KOPT-K1 (cell line): Measurements from ENCODE around the gene PLA2G12B.
"Not testable (repeated sequence)": the region's sequence is repeated elsewhere in the genome, so short reads cannot be mapped to it uniquely, and the experiment has no call there.

Experiments used
- H3K27ac ChIP-seq: fragments of 200-600 bp; sonication (generic); 2 replicates; pipeline ENCODE4 v1.5.1; 2016; ENCODE audit warnings: antibody characterized with exemption, mild to moderate bottlenecking, low read depth, low read length; ENCODE audit not compliant: poor library complexity, severe bottlenecking
- H3K36me3 ChIP-seq: fragments of 200-600 bp; sonication (generic); 2 replicates; pipeline ENCODE4 v1.5.1; 2017; ENCODE audit warnings: antibody characterized with exemption, mild to moderate bottlenecking, low read length, moderate library complexity; ENCODE audit not compliant: insufficient read depth
- H3K9me3 ChIP-seq: fragments of 200-600 bp; sonication (generic); 2 replicates; pipeline ENCODE4 v1.5.1; 2017; ENCODE audit warnings: antibody characterized with exemption, low read length, mild to moderate bottlenecking; ENCODE audit not compliant: insufficient read depth, poor library complexity, severe bottlenecking

PLA2G12B gene

GRCh38 chr10:72917803-72918332 is 36.7 kb downstream of the PLA2G12B start:
- not testable (repeated sequence) for H3K36me3 ChIP-seq, H3K27ac ChIP-seq
- peaks cover 22% of the 10 kb centered on the region for H3K9me3 ChIP-seq

GRCh38 chr10:72917201-72917600 is 37.4 kb downstream of the PLA2G12B start:
- not testable (repeated sequence) for H3K36me3 ChIP-seq, H3K27ac ChIP-seq
- H3K9me3 ChIP-seq, result peaks cover 18% of the 10 kb centered on the region

DNA sequence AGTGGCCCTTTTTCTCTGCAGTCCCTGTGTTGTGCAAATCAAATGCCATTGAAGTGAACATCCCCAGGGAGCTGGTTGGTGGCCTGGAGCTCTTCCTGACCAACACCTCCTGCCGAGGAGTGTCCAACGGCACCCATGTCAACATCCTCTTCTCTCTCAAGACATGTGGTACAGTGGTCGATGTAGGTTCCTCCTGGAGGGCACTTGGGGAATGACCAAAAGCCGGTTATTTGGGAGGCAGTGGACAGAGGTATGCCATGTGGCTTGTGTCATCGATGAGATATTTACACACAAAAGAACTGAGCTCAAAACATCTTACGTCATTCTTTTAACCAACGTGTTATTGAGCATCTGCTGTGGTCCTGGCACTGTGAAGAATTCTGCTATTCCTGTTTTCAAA is 41.3 kb downstream of the PLA2G12B start:
- H3K27ac ChIP-seq, result no peak overlapping the region
- H3K9me3 ChIP-seq, result no peaks in the 10 kb centered on the region
- H3K36me3 ChIP-seq, result no peaks in the 10 kb centered on the region

DNA sequence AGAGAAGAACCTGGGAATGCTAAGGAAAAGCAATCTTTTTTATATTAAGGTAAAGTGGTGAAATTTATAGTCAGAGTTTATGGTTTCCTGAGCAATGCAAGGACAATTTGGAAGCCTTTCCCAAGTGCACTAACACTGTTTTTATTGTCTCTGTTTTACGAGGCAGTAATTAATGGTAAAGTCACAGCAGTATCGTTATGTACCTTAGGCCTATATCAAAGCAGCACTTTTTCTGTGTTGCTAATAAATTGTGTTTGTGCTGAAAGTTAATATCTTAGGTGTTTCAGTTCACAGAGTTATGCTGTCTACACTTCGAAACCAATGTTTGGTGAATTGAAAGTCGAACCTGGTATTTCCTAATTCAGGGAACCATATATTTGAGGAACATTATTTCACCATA is 41.9 kb downstream of the PLA2G12B start:
- Histone ChIP-seq H3K27ac (no peak overlapping the region), H3K36me3 (no peaks in the 10 kb centered on the region), H3K9me3 (no peaks in the 10 kb centered on the region)

- Histone ChIP-seq H3K36me3 (no peaks in the 10 kb centered on the region), H3K27ac (no peak overlapping the region), H3K9me3 (no peaks in the 10 kb centered on the region)
Observed at GRCh38 chr10:72911758-72912157, 42.8 kb downstream of the PLA2G12B start.

DNA sequence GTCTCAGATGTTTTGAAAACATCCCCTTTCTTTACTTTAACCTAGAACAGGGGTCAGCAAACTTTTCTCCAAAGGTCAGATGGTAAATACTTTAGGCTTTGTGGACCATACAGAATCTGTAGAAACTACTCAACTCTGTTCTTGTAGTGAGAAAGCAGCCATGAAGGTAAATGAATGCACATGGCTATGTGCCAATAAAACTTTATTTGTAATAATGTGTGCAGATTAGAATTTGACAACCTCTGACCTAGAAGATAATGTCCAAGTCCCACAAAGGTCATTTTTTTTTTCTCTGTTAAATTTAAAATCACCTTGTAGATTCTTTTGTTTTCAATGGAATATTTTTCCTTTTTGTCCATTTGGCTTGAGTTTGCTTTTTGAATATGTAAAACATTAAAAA is 43.9 kb downstream of the PLA2G12B start:
- Histone ChIP-seq H3K36me3 (no peaks in the 10 kb centered on the region), H3K27ac (no peak overlapping the region), H3K9me3 (no peaks in the 10 kb centered on the region)

DNA sequence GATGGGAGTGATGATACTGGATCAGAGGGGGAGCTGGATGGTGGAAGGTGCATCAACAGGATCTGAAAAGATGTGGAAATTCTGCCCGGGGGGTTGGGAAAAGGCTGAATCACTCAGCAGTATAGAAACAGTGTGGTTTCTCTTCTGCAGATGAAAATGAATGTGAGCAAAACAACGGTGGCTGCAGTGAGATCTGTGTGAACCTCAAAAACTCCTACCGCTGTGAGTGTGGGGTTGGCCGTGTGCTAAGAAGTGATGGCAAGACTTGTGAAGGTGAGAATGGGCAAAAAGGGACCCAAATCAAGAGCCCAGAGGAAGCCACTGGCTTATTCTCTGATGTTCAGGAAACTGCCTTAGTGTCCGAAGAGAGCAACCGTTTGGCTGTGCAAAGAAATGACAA is 48.2 kb downstream of the PLA2G12B start:
- Histone ChIP-seq H3K9me3 (no peaks in the 10 kb centered on the region), H3K27ac (no peak overlapping the region), H3K36me3 (no peaks in the 10 kb centered on the region)

- Histone ChIP-seq H3K36me3 (no peaks in the 10 kb centered on the region), H3K27ac (no peak overlapping the region), H3K9me3 (no peaks in the 10 kb centered on the region)
Observed at GRCh38 chr10:72904806-72905205, 49.8 kb downstream of the PLA2G12B start.

DNA sequence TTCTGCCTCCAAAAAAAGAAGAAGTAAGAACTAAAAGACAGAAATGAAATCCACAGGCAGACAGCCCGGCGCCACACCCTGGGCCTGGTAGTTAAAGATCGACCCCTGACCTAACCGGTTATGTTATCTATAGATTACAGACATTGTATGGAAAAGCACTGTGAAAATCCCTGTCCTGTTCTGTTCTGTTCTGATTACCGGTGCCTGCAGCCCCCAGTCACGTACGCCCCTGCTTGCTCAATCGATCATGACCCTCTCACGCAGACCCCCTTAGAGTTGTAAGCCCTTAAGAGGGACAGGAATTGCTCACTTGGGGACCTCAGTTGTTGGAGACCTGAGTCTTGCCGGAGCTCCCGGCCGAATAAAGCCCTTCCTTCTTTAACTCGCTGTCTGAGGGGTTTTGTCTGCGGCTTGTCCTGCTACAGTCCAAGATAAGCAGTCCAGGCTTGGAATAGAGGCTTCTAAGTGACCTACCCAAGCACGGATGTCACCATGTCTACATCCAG is 50.6 kb downstream of the PLA2G12B start:
- H3K9me3 ChIP-seq, H3K27ac ChIP-seq, H3K36me3 ChIP-seq: not testable (repeated sequence)

DNA sequence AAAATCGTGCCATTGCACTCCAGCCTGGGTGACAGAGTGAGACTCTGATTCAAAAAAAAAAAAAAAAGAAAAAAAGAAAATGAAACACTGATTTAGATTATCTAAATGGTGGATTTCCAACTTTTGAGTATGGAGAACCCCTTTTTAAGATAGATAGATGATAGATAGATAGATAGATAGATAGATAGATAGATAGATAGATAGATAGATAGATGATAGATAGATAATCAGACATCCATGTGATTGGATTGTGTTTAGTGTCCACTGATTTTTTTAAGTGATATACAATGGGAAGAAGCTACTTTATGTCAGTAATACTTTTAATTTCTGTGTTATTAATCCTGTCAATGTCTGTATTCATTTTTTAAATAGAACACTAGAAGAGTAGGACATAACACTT is 55.1 kb downstream of the PLA2G12B start:
- Histone ChIP-seq H3K36me3 (no peaks in the 10 kb centered on the region), H3K27ac (no peak overlapping the region), H3K9me3 (no peaks in the 10 kb centered on the region)

- no peaks in the 10 kb centered on the region for H3K36me3 ChIP-seq
Observed at GRCh38 chr10:72898616-72899015, 56.0 kb downstream of the PLA2G12B start.

GRCh38 chr10:72895236-72895850 is 59.3 kb downstream of the PLA2G12B start:
- Histone ChIP-seq H3K9me3 (no peaks in the 10 kb centered on the region), H3K36me3 (no peaks in the 10 kb centered on the region), H3K27ac (no peak overlapping the region)

More at GRCh38 chr10:72898616-72899015, 56.0 kb downstream of the PLA2G12B start:
- no peaks in the 10 kb centered on the region for H3K9me3 ChIP-seq
- H3K27ac ChIP-seq, result no peak overlapping the region

- no peak within 1 kb of the TSS for H3K27ac ChIP-seq
- no peaks in the 10 kb centered on the region for H3K36me3 ChIP-seq
- H3K9me3 ChIP-seq, result no peaks in the 10 kb centered on the region
Observed at GRCh38 chr10:72893136-72893798, 61.3 kb downstream of the PLA2G12B start, which contains the start of gene OIT3. TSS of gene OIT3 (plus strand) at chr10:72893739. CDS start at chr10:72893799, 60 bp downstream.

DNA sequence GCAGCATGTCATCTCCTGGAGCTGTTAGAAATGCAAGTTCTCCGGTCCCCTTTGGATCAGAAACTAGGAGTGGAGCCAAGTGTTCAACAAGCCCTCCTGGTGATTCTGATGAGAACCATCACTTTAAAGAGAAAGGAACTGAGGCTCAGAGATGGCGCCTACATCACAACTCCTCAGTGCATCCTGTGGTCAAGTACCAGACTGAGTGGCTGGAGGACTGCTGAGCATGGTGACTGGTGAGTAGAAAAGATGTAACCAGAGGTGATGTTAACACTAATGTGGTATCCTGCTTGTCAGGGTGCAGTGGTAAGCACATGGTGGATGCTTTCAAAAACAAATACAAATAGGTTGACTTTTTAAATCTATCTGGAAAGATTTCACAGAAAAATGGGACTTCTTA is 64.5 kb downstream of the PLA2G12B start:
- no peaks in the 10 kb centered on the region for H3K9me3 ChIP-seq
- no peak overlapping the region for H3K27ac ChIP-seq
- H3K36me3 ChIP-seq, result no peaks in the 10 kb centered on the region; the same call in none of the 2 replicates

- Histone ChIP-seq H3K36me3 (no peaks in the 10 kb centered on the region; the same call in none of the 2 replicates), H3K9me3 (no peaks in the 10 kb centered on the region), H3K27ac (no peak overlapping the region)
Observed at GRCh38 chr10:72889391-72889831, 65.2 kb downstream of the PLA2G12B start.
